ENCODE results near the gene PSENEN.

DNA sequence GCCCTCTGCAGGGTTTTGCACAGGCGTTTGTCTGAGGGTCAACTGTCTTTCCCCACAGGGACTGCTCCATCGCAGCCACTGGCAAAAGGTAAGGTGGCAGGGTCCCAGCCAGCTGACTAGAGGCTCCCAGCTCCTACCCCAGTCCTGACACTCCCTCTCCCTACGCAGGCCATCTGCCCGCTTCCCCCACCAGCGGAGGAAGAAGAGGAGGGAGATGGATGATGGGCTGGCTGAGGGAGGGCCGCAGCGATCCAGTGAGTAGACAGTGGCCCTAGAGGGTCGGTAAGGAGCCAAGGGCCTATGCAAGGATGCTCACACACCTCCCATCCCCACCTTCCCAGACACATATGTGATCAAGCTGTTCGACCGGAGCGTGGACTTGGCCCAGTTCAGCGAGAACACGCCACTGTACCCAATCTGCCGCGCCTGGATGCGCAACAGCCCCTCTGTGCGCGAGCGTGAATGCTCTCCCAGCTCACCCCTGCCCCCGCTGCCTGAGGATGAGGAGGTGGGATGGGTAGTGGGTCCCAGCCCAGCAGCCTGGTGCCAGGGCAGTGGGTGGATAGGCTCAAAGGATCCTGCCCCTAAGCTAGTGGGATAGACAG is 7.4 kb downstream of the PSENEN start:
- TF ChIP-seq EZH2 (IDR thresholded peaks at IDR 0.05; ENCODE audit: borderline replicate concordance): no peak
- TF ChIP-seq, protein P1, sequence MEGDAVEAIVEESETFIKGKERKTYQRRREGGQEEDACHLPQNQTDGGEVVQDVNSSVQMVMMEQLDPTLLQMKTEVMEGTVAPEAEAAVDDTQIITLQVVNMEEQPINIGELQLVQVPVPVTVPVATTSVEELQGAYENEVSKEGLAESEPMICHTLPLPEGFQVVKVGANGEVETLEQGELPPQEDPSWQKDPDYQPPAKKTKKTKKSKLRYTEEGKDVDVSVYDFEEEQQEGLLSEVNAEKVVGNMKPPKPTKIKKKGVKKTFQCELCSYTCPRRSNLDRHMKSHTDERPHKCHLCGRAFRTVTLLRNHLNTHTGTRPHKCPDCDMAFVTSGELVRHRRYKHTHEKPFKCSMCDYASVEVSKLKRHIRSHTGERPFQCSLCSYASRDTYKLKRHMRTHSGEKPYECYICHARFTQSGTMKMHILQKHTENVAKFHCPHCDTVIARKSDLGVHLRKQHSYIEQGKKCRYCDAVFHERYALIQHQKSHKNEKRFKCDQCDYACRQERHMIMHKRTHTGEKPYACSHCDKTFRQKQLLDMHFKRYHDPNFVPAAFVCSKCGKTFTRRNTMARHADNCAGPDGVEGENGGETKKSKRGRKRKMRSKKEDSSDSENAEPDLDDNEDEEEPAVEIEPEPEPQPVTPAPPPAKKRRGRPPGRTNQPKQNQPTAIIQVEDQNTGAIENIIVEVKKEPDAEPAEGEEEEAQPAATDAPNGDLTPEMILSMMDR (IDR thresholded peaks at IDR 0.05; ENCODE audit: poor library complexity): no peak
